Astrocyte (in vitro differentiated cells and primary cell): ENCODE results near the gene SAC3D1. TPM values are rescaled to one million over a fixed set of nuclear protein-coding genes. Genes with fewer than 3 reads are reported as not detected.

ENCODE experiments used
- microRNA-seq: library from miRNA; unstranded; fragments of <30 nt; microRNA quantifications from one replicate; pipeline ENCODE4 v1.2.0, GENCODE V29; 2020
- total RNA-seq: library from RNA; stranded (reverse); gene quantifications from 2 replicates; pipeline ENCODE4 v1.2.1, GENCODE V29; 2021

SAC3D1 gene
- total RNA-seq, 1 donor from 2014 or later = 14.6 TPM

Small RNA genes lying within 50 kb of the gene (microRNA-seq; reads per million reads assigned to microRNA genes)
- gene MIR6879 = 1.9 reads per million

Other genes with a start within 250 kb of the SAC3D1 start
- 11.2 and 12.3 TPM in 2 replicates for gene MAP4K2, start 238.0 kb upstream of the SAC3D1 start, total RNA-seq
- 26.0 and 27.5 TPM in 2 replicates for gene MEN1, start 230.7 kb upstream of the SAC3D1 start, total RNA-seq
- gene CDC42BPG, start 196.6 kb upstream of the SAC3D1 start, total RNA-seq = 2.0 and 4.6 TPM in 2 replicates
- 182 and 201 TPM in 2 replicates for gene EHD1, start 162.6 kb upstream of the SAC3D1 start, total RNA-seq
- 21.4 and 21.8 TPM in 2 replicates for gene ATG2A, start 124.0 kb upstream of the SAC3D1 start, total RNA-seq
- 22.5 and 24.1 TPM in 2 replicates for gene PPP2R5B, start 116.5 kb upstream of the SAC3D1 start, total RNA-seq
- gene GPHA2, start 105.3 kb upstream of the SAC3D1 start, total RNA-seq = not detected in 2 replicates
- gene MAJIN, start 69.1 kb upstream of the SAC3D1 start, total RNA-seq = not detected in 2 replicates
- gene BATF2, start 44.2 kb upstream of the SAC3D1 start, total RNA-seq = 4.5 and 5.0 TPM in 2 replicates
- gene ARL2, start 27.1 kb upstream of the SAC3D1 start, total RNA-seq = 41.7 and 47.6 TPM in 2 replicates
- gene SNX15, start 13.8 kb upstream of the SAC3D1 start, total RNA-seq = 15.4 and 18.5 TPM in 2 replicates
- not detected in 2 replicates for gene NAALADL1, start 17.3 kb downstream of the SAC3D1 start, total RNA-seq
- gene CDCA5, start 42.8 kb downstream of the SAC3D1 start, total RNA-seq = 6.0 and 6.3 TPM in 2 replicates
- 37.9 and 46.3 TPM in 2 replicates for gene ZFPL1, start 43.0 kb downstream of the SAC3D1 start, total RNA-seq
- gene VPS51, start 55.0 kb downstream of the SAC3D1 start, total RNA-seq = 40.0 and 41.4 TPM in 2 replicates
- gene TM7SF2, start 70.7 kb downstream of the SAC3D1 start, total RNA-seq = 18.0 and 23.9 TPM in 2 replicates
- 8.1 and 10.0 TPM in 2 replicates for gene ZNHIT2, start 76.5 kb downstream of the SAC3D1 start, total RNA-seq
- 670 and 694 TPM in 2 replicates for gene FAU, start 80.9 kb downstream of the SAC3D1 start, total RNA-seq
- 42.6 and 45.1 TPM in 2 replicates for gene MRPL49, start 81.1 kb downstream of the SAC3D1 start, total RNA-seq
- 43.0 and 49.9 TPM in 2 replicates for gene SYVN1, start 93.3 kb downstream of the SAC3D1 start, total RNA-seq
- gene SPDYC, start 129.0 kb downstream of the SAC3D1 start, total RNA-seq = not detected in 2 replicates
- gene CAPN1, start 140.7 kb downstream of the SAC3D1 start, total RNA-seq = 178 and 217 TPM in 2 replicates
- gene POLA2, start 220.8 kb downstream of the SAC3D1 start, total RNA-seq = 5.2 and 6.0 TPM in 2 replicates